ENCODE results near the gene ATG16L1. TPM values are rescaled to one million over a fixed set of nuclear protein-coding genes. Genes with fewer than 3 reads are reported as not detected.

ATG16L1 gene
- total and polyA plus RNA-seq, 2 experiments from 2014 or later, result 16.2 to 17.2 TPM

DNA sequence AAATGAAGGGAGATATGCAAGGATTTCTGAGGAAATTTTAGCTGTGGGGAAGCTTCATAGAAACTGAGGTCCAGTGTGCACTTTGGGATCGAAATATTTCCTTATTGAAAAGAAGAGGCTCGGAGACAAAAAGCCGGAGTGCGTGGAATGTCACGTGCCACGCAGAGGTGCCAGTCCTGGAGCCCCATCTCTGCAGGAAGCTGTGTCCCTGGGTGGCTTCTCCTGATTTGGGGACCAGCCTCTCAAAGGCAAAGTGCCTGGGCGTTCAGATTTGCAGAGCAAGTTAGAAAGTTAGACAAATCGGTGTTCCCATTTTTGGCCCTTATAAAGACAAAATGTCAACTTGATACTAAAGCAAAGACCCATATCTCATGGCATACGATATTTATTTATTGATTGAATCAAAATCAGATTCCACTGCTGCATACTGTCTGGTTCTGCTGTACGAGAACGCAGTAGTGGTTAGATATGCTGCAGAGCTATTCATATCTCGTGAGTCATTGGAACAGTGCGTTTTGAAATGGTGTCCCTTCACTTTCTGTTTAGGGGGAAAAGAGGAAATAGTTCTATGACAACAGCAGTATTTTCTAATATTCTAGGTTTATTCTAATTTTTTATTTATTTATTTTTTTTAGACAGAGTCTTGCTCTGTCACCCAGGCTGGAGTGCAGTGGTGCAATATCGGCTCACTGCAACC is 9.1 kb upstream of the ATG16L1 start:
- Histone ChIP-seq H2AFZ (no peak overlapping the region), H3K9ac (no peak overlapping the region), H3K27ac (no peak overlapping the region), H3K4me1 (ENCODE audit: insufficient read depth) (no peaks in the 10 kb centered on the region), H3K4me3 (no peak overlapping the region), H3K79me2 (ENCODE audit: insufficient read depth) (no peaks in the 10 kb centered on the region), H4K20me1 (ENCODE audit: insufficient read depth) (no peaks in the 10 kb centered on the region), H3K9me2 (ENCODE audit: insufficient read depth) (no peaks in the 10 kb centered on the region), H3K4me2 (ENCODE audit: unreplicated experiment) (no peak overlapping the region), H3F3A (ENCODE audit: insufficient read depth) (peaks cover 3% of the 10 kb centered on the region), H3K9me3 (ENCODE audit: low read depth) (no peaks in the 10 kb centered on the region), H3K36me3 (ENCODE audit: low read depth) (no peaks in the 10 kb centered on the region), H3K27me3 (replicated peaks; ENCODE audit: insufficient read depth) (no peaks in the 10 kb centered on the region)
- DNase-seq, result no peak
- 71 to 75% methylated on average over 14 of the region's 14 CpGs for WGBS, 2 experiments (ENCODE audit: low coverage in 1 of 2, low lambda C conversion rate in 2 of 2, missing lambda C conversion rate in 2 of 2)
- in situ Hi-C loops (cut with MboI), result loop anchor here (10.0 kb wide), 1 partner anchor 388 kb away; no protein-coding TSS in a partner anchor
- TF ChIP-seq EZH2 (IDR thresholded peaks at IDR 0.05; ENCODE audit: insufficient read depth, poor library complexity, severe bottlenecking), result no peak

DNA sequence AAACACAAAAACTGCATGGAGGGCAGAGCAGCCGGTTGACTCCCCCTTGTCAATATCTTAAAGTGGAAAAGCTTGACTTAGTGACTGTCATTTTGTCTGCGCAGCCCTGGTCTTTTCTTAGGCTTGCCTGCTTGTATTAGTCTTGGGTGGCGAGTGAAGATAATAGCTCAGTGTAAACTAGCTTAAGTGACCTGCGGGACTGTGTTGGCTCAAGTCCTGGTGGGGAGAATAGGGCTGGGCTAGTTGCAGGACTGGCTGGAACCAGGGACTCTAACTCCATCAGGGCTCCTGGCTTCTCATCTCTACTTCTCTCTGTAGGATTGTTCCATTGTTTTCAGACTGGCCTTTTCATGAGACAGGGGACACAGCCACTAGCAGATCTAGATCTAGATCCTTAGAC is 8.1 kb upstream of the ATG16L1 start:
- H4K20me1 ChIP-seq (ENCODE audit: insufficient read depth), result no peaks in the 10 kb centered on the region
- no peaks in the 10 kb centered on the region for H3K9me2 ChIP-seq (ENCODE audit: insufficient read depth)
- H3K9me3 ChIP-seq (ENCODE audit: low read depth), result no peaks in the 10 kb centered on the region
- no peak overlapping the region for H3K4me3 ChIP-seq
- H3K79me2 ChIP-seq (ENCODE audit: insufficient read depth), result no peaks in the 10 kb centered on the region
- DNase-seq, result no peak
- H3F3A ChIP-seq (ENCODE audit: insufficient read depth), result peaks cover 13% of the 10 kb centered on the region
- H3K36me3 ChIP-seq (ENCODE audit: low read depth), result no peaks in the 10 kb centered on the region
- H3K27ac ChIP-seq, result no peak overlapping the region
- peaks cover 4% of the 10 kb centered on the region; the same call in 1 of the 2 replicates for H3K4me1 ChIP-seq (ENCODE audit: insufficient read depth)
- in situ Hi-C loops (cut with MboI), result loop anchor here (10.0 kb wide), 1 partner anchor 389 kb away; no protein-coding TSS in a partner anchor
- no peak overlapping the region for H3K4me2 ChIP-seq (ENCODE audit: unreplicated experiment)
- H3K27me3 ChIP-seq (replicated peaks; ENCODE audit: insufficient read depth), result no peaks in the 10 kb centered on the region
- TF ChIP-seq EZH2phosphoT487 (IDR thresholded peaks at IDR 0.05; ENCODE audit: insufficient read depth, low read depth), result no peak
- no peak for TF ChIP-seq EZH2 (IDR thresholded peaks at IDR 0.05; ENCODE audit: insufficient read depth, poor library complexity, severe bottlenecking)
- H3K9ac ChIP-seq, result no peak overlapping the region
- WGBS, 2 experiments (ENCODE audit: low coverage in 1 of 2, low lambda C conversion rate in 2 of 2, missing lambda C conversion rate in 2 of 2), result 74 to 83% methylated on average over 4 of the region's 4 CpGs
- H2AFZ ChIP-seq, result no peak overlapping the region

DNA sequence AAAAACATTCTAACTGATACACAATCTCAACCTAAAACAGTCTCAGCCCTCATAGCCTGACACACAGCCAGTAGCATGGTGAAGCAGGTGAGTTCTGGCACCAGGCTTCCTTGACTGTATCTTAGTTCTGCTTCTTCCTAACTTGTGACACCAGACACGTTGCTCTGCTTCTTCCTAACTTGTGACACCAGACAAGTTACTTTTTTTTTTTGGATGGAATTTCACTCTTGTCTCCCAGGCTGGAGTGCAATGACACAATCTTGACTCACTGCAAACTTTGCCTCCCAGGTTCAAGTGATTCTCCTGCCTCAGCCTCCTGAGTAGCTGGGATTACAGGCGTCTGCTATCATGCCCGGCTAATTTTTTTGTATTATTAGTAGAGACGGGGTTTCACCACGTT is 6.7 kb upstream of the ATG16L1 start:
- Histone ChIP-seq H3K9me2 (ENCODE audit: insufficient read depth) (no peaks in the 10 kb centered on the region), H3K9me3 (ENCODE audit: low read depth) (no peaks in the 10 kb centered on the region), H2AFZ (no peak overlapping the region), H3K9ac (no peak overlapping the region), H3K4me3 (no peak overlapping the region), H3K27ac (no peak overlapping the region), H3K27me3 (replicated peaks; ENCODE audit: insufficient read depth) (no peaks in the 10 kb centered on the region), H3K4me1 (ENCODE audit: insufficient read depth) (peaks cover 4% of the 10 kb centered on the region; the same call in 1 of the 2 replicates), H3K79me2 (ENCODE audit: insufficient read depth) (no peaks in the 10 kb centered on the region), H4K20me1 (ENCODE audit: insufficient read depth) (no peaks in the 10 kb centered on the region), H3K4me2 (ENCODE audit: unreplicated experiment) (no peak overlapping the region), H3K36me3 (ENCODE audit: low read depth) (no peaks in the 10 kb centered on the region), H3F3A (ENCODE audit: insufficient read depth) (peaks cover 19% of the 10 kb centered on the region)
- TF ChIP-seq EZH2 (IDR thresholded peaks at IDR 0.05; ENCODE audit: insufficient read depth, poor library complexity, severe bottlenecking), result no peak
- TF ChIP-seq EZH2phosphoT487 (IDR thresholded peaks at IDR 0.05; ENCODE audit: insufficient read depth, low read depth), result no peak
- peak; percentile 50 for DNase-seq
- 18 to 27% methylated on average over 5 of the region's 5 CpGs for WGBS, 2 experiments (ENCODE audit: low coverage in 1 of 2, low lambda C conversion rate in 2 of 2, missing lambda C conversion rate in 2 of 2)
- in situ Hi-C loops (cut with MboI), result loop anchor here (10.0 kb wide), 1 partner anchor 390 kb away; no protein-coding TSS in a partner anchor

DNA sequence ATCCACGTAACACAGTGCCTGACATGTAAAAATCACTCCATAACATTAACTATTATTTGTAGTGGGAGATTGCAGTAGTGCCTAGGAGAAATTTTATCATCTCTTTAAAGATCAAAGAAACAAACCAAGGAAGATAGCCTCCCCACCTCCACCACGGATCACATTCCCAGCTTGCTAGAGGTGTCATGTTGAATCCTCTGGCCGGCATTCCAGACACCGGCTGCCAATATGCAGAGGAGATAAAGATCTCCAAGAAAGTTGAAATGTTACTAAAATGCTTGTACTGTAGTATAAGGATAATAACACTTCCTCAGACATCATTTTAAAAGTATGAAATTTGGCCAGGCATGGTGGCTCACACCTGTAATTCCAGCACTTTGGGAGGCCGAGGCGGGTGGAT is 6.1 kb upstream of the ATG16L1 start:
- 49 to 54% methylated on average over 6 of the region's 6 CpGs for WGBS, 2 experiments (ENCODE audit: low coverage in 1 of 2, low lambda C conversion rate in 2 of 2, missing lambda C conversion rate in 2 of 2)
- TF ChIP-seq EZH2 (IDR thresholded peaks at IDR 0.05; ENCODE audit: insufficient read depth, poor library complexity, severe bottlenecking) (no peak), EZH2phosphoT487 (IDR thresholded peaks at IDR 0.05; ENCODE audit: insufficient read depth, low read depth) (no peak)
- Histone ChIP-seq H3K4me1 (ENCODE audit: insufficient read depth) (peaks cover 4% of the 10 kb centered on the region; the same call in 1 of the 2 replicates), H3F3A (ENCODE audit: insufficient read depth) (peaks cover 19% of the 10 kb centered on the region), H3K79me2 (ENCODE audit: insufficient read depth) (no peaks in the 10 kb centered on the region), H3K9me3 (ENCODE audit: low read depth) (no peaks in the 10 kb centered on the region), H4K20me1 (ENCODE audit: insufficient read depth) (no peaks in the 10 kb centered on the region), H3K36me3 (ENCODE audit: low read depth) (no peaks in the 10 kb centered on the region), H3K4me2 (ENCODE audit: unreplicated experiment) (no peak overlapping the region), H3K27me3 (replicated peaks; ENCODE audit: insufficient read depth) (no peaks in the 10 kb centered on the region), H3K27ac (no peak overlapping the region), H3K4me3 (no peak overlapping the region), H3K9ac (no peak overlapping the region), H3K9me2 (ENCODE audit: insufficient read depth) (no peaks in the 10 kb centered on the region), H2AFZ (no peak overlapping the region)
- DNase-seq, result no peak
- in situ Hi-C loops (cut with MboI), result loop anchor here (10.0 kb wide), 1 partner anchor 391 kb away; no protein-coding TSS in a partner anchor
